GM23248 (cell line): ENCODE measurements around the gene TRPM5.

ENCODE experiments used
- EZH2 ChIP-seq: fragments of 200-600 bp; sonication (generic); IDR thresholded peaks from 2 replicates; pipeline ENCODE4 v1.6.1; 2018; ENCODE audit warnings: antibody characterized with exemption, mild to moderate bottlenecking; ENCODE audit not compliant: insufficient read depth, poor library complexity, severe bottlenecking
- EZH2phosphoT487 ChIP-seq: fragments of 200-600 bp; sonication (generic); IDR thresholded peaks from 2 replicates; pipeline ENCODE4 v1.6.1; 2018; ENCODE audit warnings: antibody characterized with exemption, moderate library complexity, mild to moderate bottlenecking, low read depth; ENCODE audit not compliant: insufficient read depth

DNA sequence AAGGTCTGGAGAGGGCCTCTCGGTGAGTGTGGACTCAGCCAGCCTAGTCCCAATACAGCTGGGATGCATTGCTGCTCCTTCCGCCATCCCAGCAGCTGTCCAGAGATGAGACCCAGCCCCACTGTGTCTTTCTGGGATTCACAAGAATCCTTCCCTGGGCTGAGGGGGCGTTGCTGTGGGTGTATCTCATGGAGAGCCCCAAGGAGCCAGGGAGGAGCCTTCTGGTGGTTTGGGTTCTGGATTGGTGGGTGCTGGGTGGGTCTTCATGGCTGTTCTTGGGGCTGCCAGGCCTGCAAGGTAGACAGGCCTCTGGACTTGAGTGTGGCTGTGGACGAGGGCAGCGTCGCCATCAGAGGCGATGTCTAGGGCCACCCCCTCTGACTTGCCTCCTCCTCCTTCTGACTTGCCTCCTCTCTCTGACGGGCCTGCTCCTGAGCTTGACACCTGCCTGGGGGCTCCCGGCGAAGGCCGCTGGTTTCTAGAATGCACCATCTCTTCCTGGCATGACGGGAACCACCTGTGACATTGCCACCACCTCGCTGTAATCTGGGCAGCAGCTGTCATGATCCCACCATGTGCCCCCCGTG, 17.7 kb upstream of the TRPM5 start:
- no peak for TF ChIP-seq EZH2
- TF ChIP-seq EZH2phosphoT487, result no peak
